ENCODE data around the gene TMEFF2. TPM values are rescaled to one million over a fixed set of nuclear protein-coding genes. Genes with fewer than 3 reads are reported as not detected.

TMEFF2 gene
- total RNA-seq, 1 donor from 2014 or later, result 0.16 TPM

DNA sequence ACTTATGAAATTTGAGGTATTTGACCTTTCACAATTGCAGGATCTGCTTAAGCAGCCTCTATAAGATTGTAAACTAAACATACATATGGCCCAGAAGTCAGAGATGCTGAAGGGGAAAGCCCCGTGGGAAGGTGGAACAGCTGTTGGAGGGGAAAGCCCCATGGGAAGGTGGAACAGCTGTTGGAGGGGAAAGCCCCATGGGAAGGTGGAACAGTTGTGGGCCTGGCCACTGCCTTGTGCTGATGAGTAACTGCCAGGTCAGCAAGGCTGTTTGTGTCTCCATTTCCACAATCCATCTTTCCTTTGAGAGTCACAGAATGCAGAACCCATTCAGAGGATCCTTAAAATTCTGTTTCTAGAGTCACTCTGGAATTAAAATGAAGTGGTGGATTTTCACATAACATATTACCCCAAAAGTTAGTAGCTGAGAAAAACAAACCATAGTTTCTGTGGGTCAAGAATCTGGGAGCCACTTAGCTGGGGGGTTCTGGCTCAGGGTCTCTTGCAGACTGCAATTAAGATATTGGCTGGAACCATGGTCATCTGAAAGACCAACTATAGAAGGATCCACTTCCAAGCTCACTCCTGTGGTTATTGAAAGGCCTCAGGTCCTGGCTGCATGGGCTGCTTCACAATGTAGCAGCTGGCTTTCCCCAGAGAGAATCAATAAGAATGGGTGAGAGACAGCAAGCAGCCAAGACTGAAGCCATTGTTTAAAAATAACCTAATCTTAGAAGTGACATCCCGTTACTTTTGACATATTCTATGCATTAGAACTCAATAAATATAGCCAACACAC, 261.2 kb downstream of the TMEFF2 start:
- Histone ChIP-seq H3K36me3 (no peaks in the 10 kb centered on the region), H3K4me3 (no peak overlapping the region), H3K9me3 (replicated peaks) (no peaks in the 10 kb centered on the region), H3K27me3 (ENCODE audit: low read depth) (no peaks in the 10 kb centered on the region), H3K4me1 (peaks cover 14% of the 10 kb centered on the region), H3K27ac (replicated peaks) (no peak overlapping the region)
- no peak for TF ChIP-seq CTCF (IDR thresholded peaks at IDR 0.05; ENCODE audit: borderline replicate concordance)
- intact Hi-C loops (cut with micrococcal nuclease), result no loop called here
- DNase-seq, result no peak

DNA sequence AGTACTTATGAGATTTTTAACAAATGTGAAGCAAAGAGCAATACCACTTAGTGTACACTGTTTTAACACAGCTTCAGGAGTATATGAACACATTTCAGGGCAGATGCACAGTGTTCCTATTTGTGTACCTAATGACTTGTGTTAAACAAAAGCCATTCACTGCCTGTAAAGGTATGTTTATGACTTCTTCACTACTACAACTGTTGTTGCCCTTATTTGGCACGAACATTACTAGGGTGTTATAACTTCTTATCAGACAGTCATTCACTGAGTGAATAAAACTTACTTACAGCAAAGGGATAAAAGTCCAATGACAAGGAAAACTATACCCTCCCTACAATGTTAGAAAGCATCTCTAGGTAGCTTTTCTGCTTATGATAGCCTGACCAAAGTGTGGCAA, 262.4 kb downstream of the TMEFF2 start:
- H3K4me1 ChIP-seq, result peaks cover 25% of the 10 kb centered on the region
- H3K4me3 ChIP-seq, result no peak overlapping the region
- no peak for TF ChIP-seq CTCF (IDR thresholded peaks at IDR 0.05; ENCODE audit: borderline replicate concordance)
- H3K27me3 ChIP-seq (ENCODE audit: low read depth), result no peaks in the 10 kb centered on the region
- no peaks in the 10 kb centered on the region for H3K36me3 ChIP-seq
- DNase-seq, result no peak
- intact Hi-C loops (cut with micrococcal nuclease), result no loop called here
- H3K9me3 ChIP-seq (replicated peaks), result no peaks in the 10 kb centered on the region
- H3K27ac ChIP-seq (replicated peaks), result no peak overlapping the region

GRCh38 chr2:191931329-191931728, 263.4 kb downstream of the TMEFF2 start:
- no peak overlapping the region for H3K27ac ChIP-seq (replicated peaks)
- no peak for TF ChIP-seq CTCF (IDR thresholded peaks at IDR 0.05; ENCODE audit: borderline replicate concordance)
- no peaks in the 10 kb centered on the region for H3K27me3 ChIP-seq (ENCODE audit: low read depth)
- H3K9me3 ChIP-seq (replicated peaks), result no peaks in the 10 kb centered on the region
- intact Hi-C loops (cut with micrococcal nuclease), result no loop called here
- DNase-seq, result no peak
- no peak overlapping the region for H3K4me3 ChIP-seq
- H3K36me3 ChIP-seq, result no peaks in the 10 kb centered on the region
- H3K4me1 ChIP-seq, result peaks cover 28% of the 10 kb centered on the region

DNA sequence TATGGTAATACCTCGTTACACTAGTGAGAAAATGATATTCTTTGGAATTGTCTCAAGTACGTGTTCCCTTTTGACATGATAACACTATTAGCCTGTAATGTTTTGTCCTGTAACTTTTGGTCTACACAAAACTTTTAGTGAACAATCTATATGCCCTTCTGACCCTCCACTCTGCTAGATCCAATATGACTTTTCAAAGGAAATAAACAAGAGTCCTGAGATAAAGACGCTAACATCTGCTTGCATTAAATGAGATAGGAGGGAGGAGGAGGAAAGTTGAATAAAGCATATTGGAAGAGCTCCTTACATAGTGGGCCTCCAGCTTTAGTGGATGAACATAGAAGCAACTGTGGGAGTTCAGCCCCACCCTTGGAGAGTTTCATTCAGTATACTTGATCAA, 264.5 kb downstream of the TMEFF2 start:
- H3K4me1 ChIP-seq, result peaks cover 28% of the 10 kb centered on the region
- intact Hi-C loops (cut with micrococcal nuclease), result no loop called here
- no peaks in the 10 kb centered on the region for H3K9me3 ChIP-seq (replicated peaks)
- DNase-seq, result no peak
- no peak overlapping the region for H3K27ac ChIP-seq (replicated peaks)
- TF ChIP-seq CTCF (IDR thresholded peaks at IDR 0.05; ENCODE audit: borderline replicate concordance), result no peak
- H3K27me3 ChIP-seq (ENCODE audit: low read depth), result no peaks in the 10 kb centered on the region
- H3K36me3 ChIP-seq, result no peaks in the 10 kb centered on the region
- no peak overlapping the region for H3K4me3 ChIP-seq

DNA sequence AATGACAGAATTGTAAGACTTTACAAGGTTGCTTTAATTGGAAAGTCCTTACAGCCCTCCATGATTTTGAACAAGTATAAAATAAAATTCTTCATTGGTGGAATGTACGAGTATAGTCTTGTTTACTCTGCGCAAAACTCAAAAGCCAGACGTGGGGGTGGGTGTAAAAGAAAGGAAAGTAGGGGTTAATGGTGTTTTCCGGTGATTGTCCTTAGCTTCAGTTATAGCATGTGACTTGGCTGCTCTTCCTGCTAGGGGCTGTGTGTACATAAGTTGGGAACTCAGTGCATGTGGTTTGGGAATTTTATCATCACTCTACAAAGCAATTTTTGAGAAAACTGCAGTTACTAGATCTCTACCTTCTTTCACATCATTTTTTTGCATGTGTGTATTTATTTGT, 265.4 kb downstream of the TMEFF2 start:
- TF ChIP-seq CTCF (IDR thresholded peaks at IDR 0.05; ENCODE audit: borderline replicate concordance), result no peak
- Histone ChIP-seq H3K27me3 (ENCODE audit: low read depth) (no peaks in the 10 kb centered on the region), H3K27ac (replicated peaks) (no peak overlapping the region), H3K36me3 (no peaks in the 10 kb centered on the region), H3K4me1 (peaks cover 28% of the 10 kb centered on the region), H3K9me3 (replicated peaks) (no peaks in the 10 kb centered on the region), H3K4me3 (no peak overlapping the region)
- DNase-seq, result no peak
- intact Hi-C loops (cut with micrococcal nuclease), result no loop called here
